A549 treated with CpdA at 1 μM for 4 hours (cell line): Measurements from ENCODE around the gene CD1E. TPM values are rescaled to one million over a fixed set of nuclear protein-coding genes. Genes with fewer than 3 reads are reported as not detected.

ENCODE experiments used
- total RNA-seq: library from RNA; stranded (reverse); fragments of 200-300 nt; extraction: Qiagen RNA extraction; gene quantifications from 5 replicates; pipeline ENCODE4 v1.2.3, GENCODE V29; 2022; ENCODE audit warnings: low read depth

Gene CD1E
- total RNA-seq = not detected in 5 replicates

GRCh38 chr1:158353303-158354075 is at the start of gene CD1E:
Gene CD1E, plus strand, starts transcription at chr1:158353894. Its CDS starts 95 bp downstream, at chr1:158353989.

GRCh38 chr1:158331481-158332150 is 22.1 kb upstream of the CD1E start, which contains the start of gene CD1B:
Gene CD1B, minus strand, starts transcription at chr1:158331531. Its CDS starts 108 bp downstream, at chr1:158331423.

GRCh38 chr1:158398818-158399514 is 45.3 kb downstream of the CD1E start, which contains the start of gene OR10T2:
Gene OR10T2, minus strand, starts transcription at chr1:158399466. Its CDS starts 0 bp downstream, at chr1:158399466.

Other genes starting within 250 kb of the CD1E start
- 0.05 TPM in 1 of 5 replicates, not detected in the others for gene CD1D, start 173.0 kb upstream of the CD1E start, total RNA-seq
- not detected in 5 replicates for gene CD1A, start 99.5 kb upstream of the CD1E start, total RNA-seq
- not detected in 5 replicates for gene CD1C, start 64.0 kb upstream of the CD1E start, total RNA-seq
- not detected in 5 replicates for gene CD1B, start 22.4 kb upstream of the CD1E start, total RNA-seq
- gene OR10T2, start 45.6 kb downstream of the CD1E start, total RNA-seq = not detected in 5 replicates
- not detected in 5 replicates for gene OR10K2, start 72.3 kb downstream of the CD1E start, total RNA-seq
- not detected in 5 replicates for gene OR10K1, start 107.9 kb downstream of the CD1E start, total RNA-seq
- not detected in 5 replicates for gene OR10R2, start 118.3 kb downstream of the CD1E start, total RNA-seq
- not detected in 5 replicates for gene OR6Y1, start 200.5 kb downstream of the CD1E start, total RNA-seq
- not detected in 5 replicates for gene OR6P1, start 216.7 kb downstream of the CD1E start, total RNA-seq
- gene OR10X1, start 226.0 kb downstream of the CD1E start, total RNA-seq = not detected in 5 replicates